DND-41 (cell line): ENCODE results near the gene TRAF1.

Experiments used
- ATAC-seq: fragments of 200-7000 bp; cut with Tn5 transposase; 3 replicates; pipeline ENCODE4 v1.9.1; 2021; ENCODE audit warnings: low read depth; ENCODE audit not compliant: insufficient read depth
- DNase-seq: peaks from one replicate; pipeline ENCODE4 v3.0.0-alpha.2; 2020
- H2AFZ ChIP-seq: 2 replicates; pipeline ENCODE4 v1.6.0; 2012; ENCODE audit warnings: low read depth, low read length
- H3K27ac ChIP-seq: 2 replicates; pipeline ENCODE4 v1.5.1; 2012; ENCODE audit warnings: low read length, inconsistent platforms
- H3K27me3 ChIP-seq: fragments of 200-600 bp; sonication (generic); 2 replicates; pipeline ENCODE4 v1.6.0; 2012; ENCODE audit warnings: low read length, mild to moderate bottlenecking, inconsistent platforms; ENCODE audit not compliant: insufficient read depth, poor library complexity
- H3K36me3 ChIP-seq: 2 replicates; pipeline ENCODE4 v1.5.1; 2012; ENCODE audit warnings: low read length, inconsistent platforms; ENCODE audit not compliant: insufficient read depth
- H3K4me1 ChIP-seq: 2 replicates; pipeline ENCODE4 v1.5.1; 2012; ENCODE audit warnings: mild to moderate bottlenecking, low read length; ENCODE audit not compliant: insufficient read depth
- H3K4me2 ChIP-seq: 2 replicates; pipeline ENCODE4 v1.6.0; 2012; ENCODE audit warnings: mild to moderate bottlenecking, moderate library complexity, low read length, inconsistent platforms; ENCODE audit not compliant: insufficient read depth
- H3K4me3 ChIP-seq, 2 experiments: fragments of 200-600 bp in 1 of 2; shearing (Covaris generic) in 1 of 2; 2 replicates each; pipeline ENCODE4 v1.5.1; 2012 to 2016; ENCODE audit warnings: inconsistent platforms in 2 of 2, low read length in 2 of 2, mild to moderate bottlenecking in 2 of 2, low read depth in 1 of 2, moderate library complexity in 1 of 2
- H3K79me2 ChIP-seq: 2 replicates; pipeline ENCODE4 v1.6.0; 2012; ENCODE audit warnings: low read length, inconsistent platforms; ENCODE audit not compliant: insufficient read depth
- H3K9ac ChIP-seq: 2 replicates; pipeline ENCODE4 v1.6.0; 2012; ENCODE audit warnings: low read depth, mild to moderate bottlenecking, inconsistent platforms, low read length, moderate library complexity
- H3K9me3 ChIP-seq: 2 replicates; pipeline ENCODE4 v1.5.1; 2012; ENCODE audit warnings: low read length, moderate library complexity, mild to moderate bottlenecking, inconsistent platforms; ENCODE audit not compliant: insufficient read depth, severe bottlenecking
- H4K20me1 ChIP-seq: 2 replicates; pipeline ENCODE4 v1.6.0; 2012; ENCODE audit warnings: low read length; ENCODE audit not compliant: insufficient read depth
- EZH2 ChIP-seq: IDR thresholded peaks from 3 replicates; pipeline ENCODE4 v1.6.1; 2012; ENCODE audit warnings: borderline replicate concordance, low read depth, mild to moderate bottlenecking, moderate library complexity, low read length, inconsistent platforms; ENCODE audit not compliant: severe bottlenecking
- TF ChIP-seq, protein P1 (sequence below): IDR thresholded peaks from 2 replicates; pipeline ENCODE4 v1.5.1; 2012; ENCODE audit warnings: borderline replicate concordance, low read length, moderate library complexity, mild to moderate bottlenecking; ENCODE audit not compliant: poor library complexity, severe bottlenecking; ENCODE audit errors: extremely low read depth

TRAF1 gene

DNA sequence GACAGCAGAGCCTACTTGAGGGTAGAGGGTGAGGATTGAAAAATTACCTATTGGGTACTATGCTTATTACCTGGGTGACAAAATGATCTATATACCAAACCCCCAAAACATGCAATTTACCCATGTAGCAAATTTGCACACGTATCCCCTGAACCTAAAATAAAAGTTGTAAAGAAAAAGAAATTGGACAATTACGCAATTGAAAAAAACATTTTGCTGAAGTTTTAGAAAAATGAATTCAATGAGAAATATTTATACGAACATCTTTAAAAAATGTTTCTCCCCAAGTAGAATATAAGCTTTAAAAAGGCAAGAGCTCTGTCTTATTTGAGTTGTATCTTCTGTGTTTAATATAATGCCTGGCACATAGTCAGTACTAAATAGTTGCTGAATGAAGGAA lies 30.3 kb upstream of the TRAF1 start:
- no peak for TF ChIP-seq EZH2
- TF ChIP-seq, protein P1, sequence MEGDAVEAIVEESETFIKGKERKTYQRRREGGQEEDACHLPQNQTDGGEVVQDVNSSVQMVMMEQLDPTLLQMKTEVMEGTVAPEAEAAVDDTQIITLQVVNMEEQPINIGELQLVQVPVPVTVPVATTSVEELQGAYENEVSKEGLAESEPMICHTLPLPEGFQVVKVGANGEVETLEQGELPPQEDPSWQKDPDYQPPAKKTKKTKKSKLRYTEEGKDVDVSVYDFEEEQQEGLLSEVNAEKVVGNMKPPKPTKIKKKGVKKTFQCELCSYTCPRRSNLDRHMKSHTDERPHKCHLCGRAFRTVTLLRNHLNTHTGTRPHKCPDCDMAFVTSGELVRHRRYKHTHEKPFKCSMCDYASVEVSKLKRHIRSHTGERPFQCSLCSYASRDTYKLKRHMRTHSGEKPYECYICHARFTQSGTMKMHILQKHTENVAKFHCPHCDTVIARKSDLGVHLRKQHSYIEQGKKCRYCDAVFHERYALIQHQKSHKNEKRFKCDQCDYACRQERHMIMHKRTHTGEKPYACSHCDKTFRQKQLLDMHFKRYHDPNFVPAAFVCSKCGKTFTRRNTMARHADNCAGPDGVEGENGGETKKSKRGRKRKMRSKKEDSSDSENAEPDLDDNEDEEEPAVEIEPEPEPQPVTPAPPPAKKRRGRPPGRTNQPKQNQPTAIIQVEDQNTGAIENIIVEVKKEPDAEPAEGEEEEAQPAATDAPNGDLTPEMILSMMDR = no peak
- no peak overlapping the region for H3K4me2 ChIP-seq
- no peaks in the 10 kb centered on the region for H3K9me3 ChIP-seq
- H3K79me2 ChIP-seq = no peaks in the 10 kb centered on the region
- no peak overlapping the region for H2AFZ ChIP-seq
- no peaks in the 10 kb centered on the region for H3K4me1 ChIP-seq
- no peak overlapping the region for H3K9ac ChIP-seq
- no peaks in the 10 kb centered on the region for H3K27me3 ChIP-seq
- no peak overlapping the region for H3K4me3 ChIP-seq
- no peak overlapping the region for H3K27ac ChIP-seq
- no peak for DNase-seq
- H3K36me3 ChIP-seq = no peaks in the 10 kb centered on the region
- no peak for ATAC-seq
- H4K20me1 ChIP-seq = no peaks in the 10 kb centered on the region

DNA sequence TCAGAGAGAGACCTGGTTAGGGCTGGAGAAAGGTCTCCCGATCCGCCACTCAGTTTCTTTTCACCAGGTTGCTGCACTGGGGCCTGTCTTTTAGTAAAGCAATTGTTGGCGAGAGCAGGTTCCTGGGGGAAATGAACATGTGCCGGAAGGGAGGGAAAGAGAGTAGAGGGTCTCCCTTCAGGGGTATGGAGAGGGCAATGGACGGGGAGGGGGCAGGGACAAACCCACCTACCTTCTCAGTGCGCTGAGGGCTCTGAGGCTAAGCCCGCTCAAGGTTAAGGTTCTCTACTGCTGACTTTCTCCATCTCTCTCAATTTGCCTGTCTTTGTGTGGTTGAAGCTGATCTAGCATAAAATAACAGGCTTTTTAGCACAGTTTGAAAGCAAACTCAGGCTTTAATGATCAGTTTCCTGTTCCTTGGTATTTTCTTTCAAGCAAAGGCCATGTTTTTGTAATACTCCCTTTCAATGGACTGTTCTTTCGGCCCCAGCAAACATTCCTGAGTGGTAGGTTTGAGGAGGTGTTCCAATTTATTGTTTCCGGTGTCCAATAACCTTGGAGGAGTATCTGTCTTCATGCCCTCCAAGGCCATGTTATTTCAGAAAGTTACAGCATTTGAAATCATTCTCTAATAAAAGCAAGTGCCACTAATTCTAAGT lies 25.5 kb upstream of the TRAF1 start:
- ATAC-seq (no peak), DNase-seq (no peak)
- H3K9ac ChIP-seq = no peak overlapping the region
- no peaks in the 10 kb centered on the region for H3K9me3 ChIP-seq
- H3K36me3 ChIP-seq = no peaks in the 10 kb centered on the region
- H3K4me2 ChIP-seq = no peak overlapping the region
- no peaks in the 10 kb centered on the region for H3K27me3 ChIP-seq
- no peak overlapping the region for H2AFZ ChIP-seq
- no peaks in the 10 kb centered on the region for H3K79me2 ChIP-seq
- H3K27ac ChIP-seq = no peak overlapping the region
- no peaks in the 10 kb centered on the region for H4K20me1 ChIP-seq
- H3K4me1 ChIP-seq = no peaks in the 10 kb centered on the region
- no peak for TF ChIP-seq EZH2
- TF ChIP-seq, protein P1 = no peak
- no peak overlapping the region for H3K4me3 ChIP-seq

DNA sequence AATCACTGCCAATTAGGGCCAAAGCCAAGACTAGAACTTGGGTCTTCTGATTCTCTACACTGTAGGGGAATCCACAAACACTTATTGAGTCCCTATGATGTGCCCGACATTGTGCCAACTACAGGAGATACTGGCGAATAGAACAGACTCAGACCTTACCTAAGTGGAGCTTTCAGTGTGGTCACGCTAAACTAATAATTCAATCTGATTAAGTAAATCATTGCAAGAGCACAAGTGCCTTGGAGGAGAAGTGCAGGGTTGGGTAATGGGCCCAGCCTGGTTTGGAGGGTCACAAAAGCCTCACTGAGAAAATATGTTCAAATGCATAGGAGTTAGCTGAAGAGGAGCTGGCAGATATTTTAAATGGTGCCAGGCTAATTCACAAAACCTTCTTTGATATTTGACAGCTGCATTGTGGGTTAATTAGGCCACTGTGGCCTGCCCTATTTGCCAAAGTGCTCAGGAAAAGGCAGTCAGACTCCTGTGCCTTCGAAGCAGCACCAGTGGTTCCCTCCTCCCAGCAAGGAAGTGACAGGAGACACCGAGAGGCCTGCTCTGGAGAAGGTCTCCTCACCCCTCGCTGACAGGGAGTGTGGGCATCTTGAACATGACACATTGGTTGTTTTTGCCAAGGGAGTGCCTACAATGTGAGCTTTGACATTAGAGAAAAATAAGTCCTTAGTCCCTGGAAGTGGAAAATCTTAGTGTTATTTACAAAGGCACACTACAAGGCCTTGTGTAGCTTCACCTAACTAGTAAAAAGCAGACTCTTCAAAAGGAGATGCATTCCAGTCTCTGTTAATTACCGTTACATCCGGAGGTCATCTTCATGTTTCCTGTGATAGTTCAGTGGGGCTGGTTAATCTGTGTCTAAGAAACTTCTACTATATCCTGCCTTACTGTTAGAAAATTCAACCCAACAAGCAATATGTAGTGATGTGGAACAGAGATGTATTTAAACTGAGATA lies 24.1 kb upstream of the TRAF1 start:
- H4K20me1 ChIP-seq = no peaks in the 10 kb centered on the region
- no peak overlapping the region for H3K4me3 ChIP-seq
- no peaks in the 10 kb centered on the region for H3K4me1 ChIP-seq
- H3K79me2 ChIP-seq = no peaks in the 10 kb centered on the region
- H3K4me2 ChIP-seq = no peak overlapping the region
- H3K36me3 ChIP-seq = no peaks in the 10 kb centered on the region
- no peak overlapping the region for H3K27ac ChIP-seq
- H3K9me3 ChIP-seq = no peaks in the 10 kb centered on the region
- H2AFZ ChIP-seq = peak overlapping the region; percentile 13; the same call in 1 of the 2 replicates
- H3K9ac ChIP-seq = no peak overlapping the region
- H3K27me3 ChIP-seq = no peaks in the 10 kb centered on the region
- TF ChIP-seq, protein P1 = no peak
- no peak for TF ChIP-seq EZH2
- DNase-seq = no peak
- no peak for ATAC-seq
